Ishikawa (cell line): ENCODE data around the gene TFAP2D.

Source experiments
- EP300 ChIP-seq: IDR thresholded peaks from 2 replicates; pipeline ENCODE4 v1.6.1; 2012; ENCODE audit warnings: borderline replicate concordance
- RAD21 ChIP-seq: IDR thresholded peaks from 2 replicates; pipeline ENCODE4 v1.6.1; 2012; ENCODE audit warnings: low read depth
- TF ChIP-seq, protein P1 (sequence below): IDR thresholded peaks from 2 replicates; pipeline ENCODE4 v1.6.1; 2012

DNA sequence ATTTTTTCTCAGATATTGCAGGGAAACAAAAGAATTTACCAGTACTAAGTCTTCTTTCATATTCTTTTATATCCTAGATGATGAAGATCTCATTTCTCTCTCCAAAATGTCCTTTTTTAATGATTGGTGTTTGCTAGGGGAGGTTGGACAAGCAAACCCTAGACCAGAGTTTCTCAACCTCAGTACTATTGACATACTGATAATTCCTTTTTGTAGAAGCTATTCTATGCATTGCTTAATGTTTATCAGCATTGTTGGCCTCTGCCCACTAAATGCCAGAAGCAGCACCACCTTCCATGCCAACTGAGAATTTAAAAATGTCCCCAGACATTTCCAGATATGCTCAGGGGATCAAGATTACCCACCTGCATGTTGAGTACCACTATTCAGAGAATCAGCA is 91.0 kb downstream of the TFAP2D start:
- TF ChIP-seq RAD21 (no peak), EP300 (no peak)
- TF ChIP-seq, protein P1, sequence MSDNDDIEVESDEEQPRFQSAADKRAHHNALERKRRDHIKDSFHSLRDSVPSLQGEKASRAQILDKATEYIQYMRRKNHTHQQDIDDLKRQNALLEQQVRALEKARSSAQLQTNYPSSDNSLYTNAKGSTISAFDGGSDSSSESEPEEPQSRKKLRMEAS = no peak
